ENCODE data around the gene SHISA5.
A peak's percentile ranks its signal among the peaks of the same experiment; 100 is the strongest.

- TF ChIP-seq EZH2 (IDR thresholded peaks at IDR 0.05): no peak
- peak; percentile 77; the same call in 1 of the 2 replicates for TF ChIP-seq POLR2AphosphoS5 (IDR thresholded peaks at IDR 0.05; ENCODE audit: borderline replicate concordance, low read depth, low read length)
Observed at GRCh38 chr3:48439820-48440589, 64.0 kb downstream of the SHISA5 start, which contains the start of the genes CCDC51 and TMA7.

Measured in SK-N-MC (cell line).